MM.1S (cell line): ENCODE data around the gene C11orf42.

ENCODE experiments used
- EZH2 ChIP-seq: fragments of 300-600 bp; sonication (generic); optimal IDR thresholded peaks from 2 replicates; pipeline ENCODE3; 2017; ENCODE audit warnings: low read depth, mild to moderate bottlenecking, antibody characterized with exemption, low read length, mixed read lengths
- EZH2phosphoT487 ChIP-seq: fragments of 300-600 bp; sonication (generic); IDR thresholded peaks from 2 replicates; pipeline ENCODE4 v1.6.1; 2018; ENCODE audit warnings: antibody characterized with exemption, low read length
- TF ChIP-seq, protein P1 (sequence below): fragments of 300-600 bp; sonication (generic); IDR thresholded peaks from 2 replicates; pipeline ENCODE4 v1.5.1; 2016; ENCODE audit warnings: antibody characterized with exemption, low read length, mixed read lengths

DNA sequence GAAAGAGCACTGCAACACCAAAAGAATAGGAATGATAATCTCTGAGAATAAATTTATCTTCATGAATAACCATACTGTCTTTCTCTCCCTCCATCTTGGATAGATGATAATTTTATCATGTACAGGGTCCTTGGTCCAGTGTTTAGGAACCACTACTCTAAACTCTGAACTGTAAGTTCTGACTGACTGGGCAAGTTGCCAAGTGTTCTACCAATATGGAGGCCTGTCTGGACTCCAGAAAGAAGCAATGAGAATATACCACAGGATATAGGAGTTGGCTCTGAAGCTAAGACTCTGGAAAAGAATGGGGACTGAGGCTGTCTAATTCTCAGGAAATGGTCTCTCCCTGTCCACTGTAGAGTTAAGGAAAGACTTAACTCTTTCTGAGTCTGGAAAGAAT lies 27.5 kb downstream of the C11orf42 start:
- TF ChIP-seq, protein P1, sequence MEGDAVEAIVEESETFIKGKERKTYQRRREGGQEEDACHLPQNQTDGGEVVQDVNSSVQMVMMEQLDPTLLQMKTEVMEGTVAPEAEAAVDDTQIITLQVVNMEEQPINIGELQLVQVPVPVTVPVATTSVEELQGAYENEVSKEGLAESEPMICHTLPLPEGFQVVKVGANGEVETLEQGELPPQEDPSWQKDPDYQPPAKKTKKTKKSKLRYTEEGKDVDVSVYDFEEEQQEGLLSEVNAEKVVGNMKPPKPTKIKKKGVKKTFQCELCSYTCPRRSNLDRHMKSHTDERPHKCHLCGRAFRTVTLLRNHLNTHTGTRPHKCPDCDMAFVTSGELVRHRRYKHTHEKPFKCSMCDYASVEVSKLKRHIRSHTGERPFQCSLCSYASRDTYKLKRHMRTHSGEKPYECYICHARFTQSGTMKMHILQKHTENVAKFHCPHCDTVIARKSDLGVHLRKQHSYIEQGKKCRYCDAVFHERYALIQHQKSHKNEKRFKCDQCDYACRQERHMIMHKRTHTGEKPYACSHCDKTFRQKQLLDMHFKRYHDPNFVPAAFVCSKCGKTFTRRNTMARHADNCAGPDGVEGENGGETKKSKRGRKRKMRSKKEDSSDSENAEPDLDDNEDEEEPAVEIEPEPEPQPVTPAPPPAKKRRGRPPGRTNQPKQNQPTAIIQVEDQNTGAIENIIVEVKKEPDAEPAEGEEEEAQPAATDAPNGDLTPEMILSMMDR = no peak
- TF ChIP-seq EZH2phosphoT487 = no peak
- TF ChIP-seq EZH2 = no peak
